Measurements from ENCODE around the gene SETBP1.

DNA sequence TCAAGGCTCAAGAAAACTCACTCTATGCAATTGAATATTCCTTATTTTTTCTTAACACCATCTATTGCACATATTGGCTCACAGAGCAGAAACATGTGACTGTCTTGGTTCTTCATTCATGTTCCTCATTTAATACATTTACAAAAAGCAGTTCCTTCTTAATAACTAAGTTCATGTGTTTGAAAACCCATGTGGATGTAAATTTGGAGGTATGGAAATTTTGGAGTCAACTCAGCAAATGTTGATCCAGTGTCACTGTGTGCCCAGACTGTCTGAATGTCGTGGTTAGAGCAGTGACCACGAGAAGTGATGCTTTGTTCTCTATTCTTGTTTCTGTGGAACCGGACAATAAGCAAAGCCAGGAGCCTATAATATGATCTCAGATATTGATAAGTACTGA is 299.1 kb downstream of the SETBP1 start:
- TF ChIP-seq, protein P1, sequence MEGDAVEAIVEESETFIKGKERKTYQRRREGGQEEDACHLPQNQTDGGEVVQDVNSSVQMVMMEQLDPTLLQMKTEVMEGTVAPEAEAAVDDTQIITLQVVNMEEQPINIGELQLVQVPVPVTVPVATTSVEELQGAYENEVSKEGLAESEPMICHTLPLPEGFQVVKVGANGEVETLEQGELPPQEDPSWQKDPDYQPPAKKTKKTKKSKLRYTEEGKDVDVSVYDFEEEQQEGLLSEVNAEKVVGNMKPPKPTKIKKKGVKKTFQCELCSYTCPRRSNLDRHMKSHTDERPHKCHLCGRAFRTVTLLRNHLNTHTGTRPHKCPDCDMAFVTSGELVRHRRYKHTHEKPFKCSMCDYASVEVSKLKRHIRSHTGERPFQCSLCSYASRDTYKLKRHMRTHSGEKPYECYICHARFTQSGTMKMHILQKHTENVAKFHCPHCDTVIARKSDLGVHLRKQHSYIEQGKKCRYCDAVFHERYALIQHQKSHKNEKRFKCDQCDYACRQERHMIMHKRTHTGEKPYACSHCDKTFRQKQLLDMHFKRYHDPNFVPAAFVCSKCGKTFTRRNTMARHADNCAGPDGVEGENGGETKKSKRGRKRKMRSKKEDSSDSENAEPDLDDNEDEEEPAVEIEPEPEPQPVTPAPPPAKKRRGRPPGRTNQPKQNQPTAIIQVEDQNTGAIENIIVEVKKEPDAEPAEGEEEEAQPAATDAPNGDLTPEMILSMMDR (IDR thresholded peaks at IDR 0.05): no peak
- TF ChIP-seq POLR2AphosphoS5 (IDR thresholded peaks at IDR 0.05): no peak
